ENCODE measurements around the gene MZF1. TPM values are rescaled to one million over a fixed set of nuclear protein-coding genes. Genes with fewer than 3 reads are reported as not detected.
A peak's percentile ranks its signal among the peaks of the same experiment; 100 is the strongest.

MZF1 gene
- total and polyA plus RNA-seq, 9 of the 15 experiments (the other 6 are each of a cell fraction or from before 2014, with no cell fraction given): 0.31 to 29.3 (median 11.5) TPM

GRCh38 chr19:58581227-58582141 lies 8.3 kb upstream of the MZF1 start (continued):
- TF ChIP-seq, protein P1, sequence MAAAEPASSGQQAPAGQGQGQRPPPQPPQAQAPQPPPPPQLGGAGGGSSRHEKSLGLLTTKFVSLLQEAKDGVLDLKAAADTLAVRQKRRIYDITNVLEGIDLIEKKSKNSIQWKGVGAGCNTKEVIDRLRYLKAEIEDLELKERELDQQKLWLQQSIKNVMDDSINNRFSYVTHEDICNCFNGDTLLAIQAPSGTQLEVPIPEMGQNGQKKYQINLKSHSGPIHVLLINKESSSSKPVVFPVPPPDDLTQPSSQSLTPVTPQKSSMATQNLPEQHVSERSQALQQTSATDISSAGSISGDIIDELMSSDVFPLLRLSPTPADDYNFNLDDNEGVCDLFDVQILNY (CRISPR knock-in tag; IDR thresholded peaks at IDR 0.05): 0 out of 2 replicates have a peak, but pooled peaks have one; percentile 42
- TF ChIP-seq ZNF140 (CRISPR knock-in tag; IDR thresholded peaks at IDR 0.05) (no peak), CAMTA2 (CRISPR knock-in tag; conservative IDR thresholded peaks at IDR 0.05) (no peak), IRF2 (CRISPR knock-in tag; IDR thresholded peaks at IDR 0.05) (no peak), XRCC3 (IDR thresholded peaks at IDR 0.05) (no peak), PHF8 (IDR thresholded peaks at IDR 0.05; ENCODE audit: borderline replicate concordance, low read length) (no peak), KHSRP (IDR thresholded peaks at IDR 0.05) (no peak), HNRNPH1 (optimal IDR thresholded peaks at IDR 0.05; ENCODE audit: low read depth, low read length) (no peak), GABPB1 (CRISPR knock-in tag; IDR thresholded peaks at IDR 0.05) (peak; percentile 88), CBX3 (IDR thresholded peaks at IDR 0.05; ENCODE audit: borderline replicate concordance in 1 of 2, low read length in 2 of 2) (peak in 1 of 2 experiments; percentile 92; a peak in 1 of 3 replicates), RFX7 (CRISPR knock-in tag; IDR thresholded peaks at IDR 0.05) (no peak), FOXJ2 (tag; IDR thresholded peaks at IDR 0.05) (no peak), ZNF436 (CRISPR knock-in tag; IDR thresholded peaks at IDR 0.05) (no peak), ETV5 (CRISPR knock-in tag; IDR thresholded peaks at IDR 0.05; ENCODE audit: low read depth) (peak; percentile 90), KLF13 (tag; IDR thresholded peaks at IDR 0.05; ENCODE audit: borderline replicate concordance, low read depth) (peak; percentile 10; the same call in 1 of the 2 replicates), XRCC5 (IDR thresholded peaks at IDR 0.05; ENCODE audit: low read depth, low read length) (peak; percentile 96), RCOR1 (IDR thresholded peaks at IDR 0.05; ENCODE audit: borderline replicate concordance in 1 of 2, low read depth in 2 of 2, low read length in 2 of 2) (peak in 1 of 2 experiments; percentile 82; a peak in 2 of 4 replicates), LARP7 (IDR thresholded peaks at IDR 0.05) (no peak), C11orf30 (IDR thresholded peaks at IDR 0.05; ENCODE audit: low read depth) (peak; percentile 86), EP400 (IDR thresholded peaks at IDR 0.05) (peak; percentile 68), ELF1 (tag; IDR thresholded peaks at IDR 0.05) (no peak), ZNF24 (IDR thresholded peaks at IDR 0.05) (peak; percentile 74)
- TF ChIP-seq, protein P2, sequence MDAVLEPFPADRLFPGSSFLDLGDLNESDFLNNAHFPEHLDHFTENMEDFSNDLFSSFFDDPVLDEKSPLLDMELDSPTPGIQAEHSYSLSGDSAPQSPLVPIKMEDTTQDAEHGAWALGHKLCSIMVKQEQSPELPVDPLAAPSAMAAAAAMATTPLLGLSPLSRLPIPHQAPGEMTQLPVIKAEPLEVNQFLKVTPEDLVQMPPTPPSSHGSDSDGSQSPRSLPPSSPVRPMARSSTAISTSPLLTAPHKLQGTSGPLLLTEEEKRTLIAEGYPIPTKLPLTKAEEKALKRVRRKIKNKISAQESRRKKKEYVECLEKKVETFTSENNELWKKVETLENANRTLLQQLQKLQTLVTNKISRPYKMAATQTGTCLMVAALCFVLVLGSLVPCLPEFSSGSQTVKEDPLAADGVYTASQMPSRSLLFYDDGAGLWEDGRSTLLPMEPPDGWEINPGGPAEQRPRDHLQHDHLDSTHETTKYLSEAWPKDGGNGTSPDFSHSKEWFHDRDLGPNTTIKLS (IDR thresholded peaks at IDR 0.05; ENCODE audit: borderline replicate concordance, low read depth): no peak
- TF ChIP-seq, protein P3, sequence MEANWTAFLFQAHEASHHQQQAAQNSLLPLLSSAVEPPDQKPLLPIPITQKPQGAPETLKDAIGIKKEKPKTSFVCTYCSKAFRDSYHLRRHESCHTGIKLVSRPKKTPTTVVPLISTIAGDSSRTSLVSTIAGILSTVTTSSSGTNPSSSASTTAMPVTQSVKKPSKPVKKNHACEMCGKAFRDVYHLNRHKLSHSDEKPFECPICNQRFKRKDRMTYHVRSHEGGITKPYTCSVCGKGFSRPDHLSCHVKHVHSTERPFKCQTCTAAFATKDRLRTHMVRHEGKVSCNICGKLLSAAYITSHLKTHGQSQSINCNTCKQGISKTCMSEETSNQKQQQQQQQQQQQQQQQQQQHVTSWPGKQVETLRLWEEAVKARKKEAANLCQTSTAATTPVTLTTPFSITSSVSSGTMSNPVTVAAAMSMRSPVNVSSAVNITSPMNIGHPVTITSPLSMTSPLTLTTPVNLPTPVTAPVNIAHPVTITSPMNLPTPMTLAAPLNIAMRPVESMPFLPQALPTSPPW (CRISPR knock-in tag; IDR thresholded peaks at IDR 0.05): no peak; the same call in 1 of the 2 replicates

Data from K562 (cell line).